NCI-H345 treated with DMSO at 0.1 percent for 48 hours (cell line): ENCODE results near the gene MKRN2OS.

ENCODE experiments used
- DNase-seq: peaks from one replicate; lab custom pipeline; 2025; ENCODE audit not compliant: unreplicated experiment; lab: John Stamatoyannopoulos, UW

The MKRN2OS gene

GRCh38 chr3:12516873-12517272, 28.4 kb downstream of the MKRN2OS start:
- DNase-seq = no peak

GRCh38 chr3:12515631-12516030, 29.7 kb downstream of the MKRN2OS start:
- no peak for DNase-seq

- no peak for DNase-seq
Measured at GRCh38 chr3:12513694-12514446, 31.4 kb downstream of the MKRN2OS start.

GRCh38 chr3:12512534-12513118, 32.7 kb downstream of the MKRN2OS start:
- DNase-seq = no peak

GRCh38 chr3:12509466-12509865, 35.8 kb downstream of the MKRN2OS start:
- DNase-seq = no peak

- no peak for DNase-seq
Measured at GRCh38 chr3:12508291-12508700, 37.0 kb downstream of the MKRN2OS start.

GRCh38 chr3:12507591-12508281, 37.6 kb downstream of the MKRN2OS start:
- DNase-seq = no peak

GRCh38 chr3:12506201-12506709, 39.0 kb downstream of the MKRN2OS start:
- no peak for DNase-seq

GRCh38 chr3:12503126-12503957, 42.0 kb downstream of the MKRN2OS start:
- DNase-seq = peak; percentile 11

- no peak for DNase-seq
Measured at GRCh38 chr3:12501360-12502020, 43.8 kb downstream of the MKRN2OS start.

- no peak for DNase-seq
Measured at GRCh38 chr3:12499474-12499873, 45.8 kb downstream of the MKRN2OS start.

GRCh38 chr3:12496453-12496761, 48.9 kb downstream of the MKRN2OS start:
- DNase-seq = no peak

GRCh38 chr3:12495749-12496452, 49.4 kb downstream of the MKRN2OS start:
- no peak for DNase-seq

- DNase-seq = no peak
Measured at GRCh38 chr3:12490547-12490946, 54.8 kb downstream of the MKRN2OS start.

GRCh38 chr3:12489832-12490231, 55.5 kb downstream of the MKRN2OS start:
- no peak for DNase-seq
